Stomach (tissue), 9 donors: ENCODE data around the gene CLCN2. TPM values are rescaled to one million over a fixed set of nuclear protein-coding genes. Genes with fewer than 3 reads are reported as not detected.

ENCODE experiments used
- DNase-seq, 2 donors: peaks; one replicate each; pipeline versions ENCODE4 v3.0.0 to v3.0.0-alpha.2; 2013 to 2019
- H3K27ac ChIP-seq, 5 donors: fragments of 200-600 bp in 4 of 5; sonication (generic) in 4 of 5; one replicate each; pipeline ENCODE4 v1.5.1; 2013 to 2019; ENCODE audit warnings: mild to moderate bottlenecking in 1 of 5, moderate library complexity in 1 of 5
- H3K27me3 ChIP-seq, 3 donors: fragments of 200-600 bp; sonication (generic); one replicate each; pipeline ENCODE4 v1.5.1; 2017 to 2019; ENCODE audit warnings: mixed run types in 1 of 3
- H3K36me3 ChIP-seq, 4 donors: fragments of 200-600 bp; sonication (generic); 1 replicate in 3 of 4; 2 replicates in 1 of 4; pipeline ENCODE4 v1.5.1; 2016 to 2019
- H3K4me1 ChIP-seq, 4 donors: fragments of 200-600 bp; sonication (generic); one replicate each; pipeline ENCODE4 v1.5.1; 2016 to 2019
- H3K4me3 ChIP-seq, 4 donors: fragments of 200-600 bp; sonication (generic) in 3 of 4; one replicate each; pipeline ENCODE4 v1.5.1; 2016 to 2019; ENCODE audit warnings: mild to moderate bottlenecking in 1 of 4
- H3K9me3 ChIP-seq, 4 donors: fragments of 200-600 bp; sonication (generic); one replicate each; pipeline ENCODE4 v1.5.1; 2016 to 2019
- EP300 ChIP-seq: sonication (generic); formaldehyde crosslinking; IDR thresholded peaks from one replicate; pipeline ENCODE4 v1.6.1; 2017; ENCODE audit warnings: antibody characterized with exemption
- POLR2A ChIP-seq, 4 donors: fragments of 450-650 bp; IDR thresholded peaks; one replicate each; pipeline ENCODE4 v1.6.1; 2016; ENCODE audit warnings: antibody characterized with exemption in 4 of 4, control low read depth in 2 of 4, mild to moderate bottlenecking in 1 of 4, moderate library complexity in 1 of 4
- POLR2AphosphoS5 ChIP-seq, 3 donors: sonication (generic); formaldehyde crosslinking; IDR thresholded peaks; one replicate each; pipeline ENCODE4 v1.6.1; 2016; ENCODE audit warnings: antibody characterized with exemption in 3 of 3
- WGBS, 5 donors: extraction: QIAGEN DNeasy Blood & Tissue Kit in 3 of 5; methylation state at CpG; one replicate each; pipeline versions ENCODE4 v1.1.5 to v1.1.7; 2013 to 2018; 5-methylcytosine and 5-hydroxymethylcytosine counted together
- intact Hi-C: fragments of 100-400 bp; cut with DNase I; formaldehyde crosslinking; loops from one replicate; pipeline ENCODE4 v1.15.1; 2023; ENCODE audit warnings: low total_unique reads
- polyA plus RNA-seq, 3 donors: library from polyadenylated mRNA; stranded (reverse); fragments of 200-250 nt; gene quantifications; one replicate each; pipeline ENCODE4 v1.2.3, GENCODE V29; 2013
- total RNA-seq, 5 donors: library from RNA; depleted of rRNA; stranded (reverse); fragments of >200 nt; gene quantifications; one replicate each; pipeline versions ENCODE4 v1.1.0 to v1.2.3, GENCODE V29; 2014 to 2016
- TF ChIP-seq, protein P1 (sequence below), 7 experiments: fragments of 450-650 bp in 4 of 7; fragments of 200-600 bp in 3 of 7; sonication (generic) in 3 of 7; IDR thresholded peaks; one replicate each; pipeline ENCODE4 v1.5.1; 2016 to 2019; ENCODE audit warnings: antibody characterized with exemption in 7 of 7, control low read depth in 2 of 7, mild to moderate bottlenecking in 1 of 7
- donor health status: healthy with polysubstance abuse.
- donor health status: Bipolar disorder and iron deficiency.
- donor health status: healthy.

The CLCN2 gene
- total and polyA plus RNA-seq, 8 donors: 2.1 to 34.5 (median 5.1) TPM

DNA sequence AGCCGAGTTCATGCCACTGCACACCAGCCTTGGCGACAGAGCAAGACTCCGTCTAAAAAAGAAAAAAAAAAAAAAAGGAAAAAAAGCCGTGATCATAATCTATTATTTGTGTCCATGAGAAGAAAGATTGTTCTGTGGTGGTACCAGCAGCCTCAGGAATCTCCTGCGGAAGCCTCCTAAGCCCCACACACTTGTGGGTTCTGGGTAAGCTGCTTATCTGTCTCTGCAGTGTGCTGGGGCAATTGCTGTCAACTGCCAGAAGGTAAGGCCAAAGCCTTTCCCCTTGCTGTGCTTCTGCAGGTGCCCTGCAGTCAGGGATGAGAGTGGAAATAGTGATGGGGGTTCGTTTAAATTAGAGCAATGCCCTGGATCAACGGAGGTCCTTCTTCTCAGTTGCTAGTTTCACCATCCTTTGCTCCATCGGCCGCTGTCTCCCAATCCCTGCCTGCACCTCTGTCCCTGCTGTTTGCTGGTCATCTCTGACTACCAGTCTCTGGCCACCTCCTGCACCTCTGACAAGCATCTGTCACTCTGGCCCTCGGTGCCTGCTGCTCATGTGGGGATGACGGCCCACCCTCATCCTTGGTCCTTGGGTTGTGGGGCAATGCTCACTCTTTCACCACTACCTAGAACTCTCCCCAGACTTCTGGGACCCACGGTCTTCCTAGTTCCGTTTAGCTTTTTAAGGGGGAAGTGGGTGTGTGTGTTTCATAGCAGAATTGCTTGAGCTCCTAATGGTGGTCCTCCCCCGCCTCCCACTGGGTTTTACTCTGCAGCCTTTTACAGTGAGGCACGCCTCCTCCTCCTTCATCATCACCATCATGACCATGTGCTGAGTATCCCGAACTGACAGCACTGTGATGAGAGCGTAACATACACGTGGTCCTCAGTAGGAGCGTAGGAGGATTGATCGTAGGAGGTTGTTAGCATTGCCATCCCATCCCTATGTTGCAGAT is 43.9 kb upstream of the CLCN2 start:
- Histone ChIP-seq H3K4me3 (no peak overlapping the region), H3K36me3 (no peaks in the 10 kb centered on the region), H3K9me3 (no peaks in the 10 kb centered on the region), H3K27me3 (peaks cover 0 to 11% (median 0%) of the 10 kb centered on the region in 3 donors), H3K4me1 (no peaks in the 10 kb centered on the region), H3K27ac (no peak overlapping the region)
- intact Hi-C loops: no loop called here
- WGBS, 5 donors: 75 to 83% (median 80%) methylated on average over 20 of the region's 20 CpGs
- DNase-seq: no peak
- TF ChIP-seq POLR2AphosphoS5 (IDR thresholded peaks at IDR 0.05): no peak
- TF ChIP-seq, protein P1, sequence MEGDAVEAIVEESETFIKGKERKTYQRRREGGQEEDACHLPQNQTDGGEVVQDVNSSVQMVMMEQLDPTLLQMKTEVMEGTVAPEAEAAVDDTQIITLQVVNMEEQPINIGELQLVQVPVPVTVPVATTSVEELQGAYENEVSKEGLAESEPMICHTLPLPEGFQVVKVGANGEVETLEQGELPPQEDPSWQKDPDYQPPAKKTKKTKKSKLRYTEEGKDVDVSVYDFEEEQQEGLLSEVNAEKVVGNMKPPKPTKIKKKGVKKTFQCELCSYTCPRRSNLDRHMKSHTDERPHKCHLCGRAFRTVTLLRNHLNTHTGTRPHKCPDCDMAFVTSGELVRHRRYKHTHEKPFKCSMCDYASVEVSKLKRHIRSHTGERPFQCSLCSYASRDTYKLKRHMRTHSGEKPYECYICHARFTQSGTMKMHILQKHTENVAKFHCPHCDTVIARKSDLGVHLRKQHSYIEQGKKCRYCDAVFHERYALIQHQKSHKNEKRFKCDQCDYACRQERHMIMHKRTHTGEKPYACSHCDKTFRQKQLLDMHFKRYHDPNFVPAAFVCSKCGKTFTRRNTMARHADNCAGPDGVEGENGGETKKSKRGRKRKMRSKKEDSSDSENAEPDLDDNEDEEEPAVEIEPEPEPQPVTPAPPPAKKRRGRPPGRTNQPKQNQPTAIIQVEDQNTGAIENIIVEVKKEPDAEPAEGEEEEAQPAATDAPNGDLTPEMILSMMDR (IDR thresholded peaks at IDR 0.05): no peak
- TF ChIP-seq EP300: no peak
- TF ChIP-seq POLR2A (IDR thresholded peaks at IDR 0.05): no peak

DNA sequence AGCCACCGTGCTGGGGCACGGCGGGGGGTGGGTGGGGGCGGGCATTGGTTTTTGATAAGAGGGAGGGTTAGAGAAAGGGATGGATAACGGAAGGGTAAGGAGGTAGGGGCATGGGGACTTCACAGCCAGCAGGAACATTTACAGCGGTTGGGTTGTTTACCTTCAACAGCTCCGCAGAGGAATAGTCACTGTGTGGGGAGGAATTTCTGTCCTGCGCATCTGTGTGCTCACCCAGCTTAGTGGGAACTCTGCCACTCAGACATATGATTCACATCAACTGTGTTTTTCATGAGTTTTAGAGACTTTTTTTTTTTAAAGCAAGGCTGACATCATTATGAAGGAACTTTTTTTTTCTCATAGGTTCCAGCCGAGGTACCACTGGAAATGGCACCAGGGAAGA is 38.0 kb upstream of the CLCN2 start:
- H3K36me3 ChIP-seq: no peaks in the 10 kb centered on the region
- intact Hi-C loops: no loop called here
- no peak overlapping the region for H3K4me3 ChIP-seq
- TF ChIP-seq POLR2A (IDR thresholded peaks at IDR 0.05) (no peak), EP300 (no peak), POLR2AphosphoS5 (IDR thresholded peaks at IDR 0.05) (no peak)
- TF ChIP-seq, protein P1 (IDR thresholded peaks at IDR 0.05): no peak
- no peaks in the 10 kb centered on the region for H3K9me3 ChIP-seq
- 16 to 32% (median 19%) methylated on average over 9 of the region's 9 CpGs for WGBS, 5 donors
- H3K4me1 ChIP-seq: no peaks in the 10 kb centered on the region
- DNase-seq: peak in 1 of 2 donors; percentile 77
- H3K27ac ChIP-seq: no peak overlapping the region
- peaks cover 0 to 11% (median 0%) of the 10 kb centered on the region in 3 donors for H3K27me3 ChIP-seq

DNA sequence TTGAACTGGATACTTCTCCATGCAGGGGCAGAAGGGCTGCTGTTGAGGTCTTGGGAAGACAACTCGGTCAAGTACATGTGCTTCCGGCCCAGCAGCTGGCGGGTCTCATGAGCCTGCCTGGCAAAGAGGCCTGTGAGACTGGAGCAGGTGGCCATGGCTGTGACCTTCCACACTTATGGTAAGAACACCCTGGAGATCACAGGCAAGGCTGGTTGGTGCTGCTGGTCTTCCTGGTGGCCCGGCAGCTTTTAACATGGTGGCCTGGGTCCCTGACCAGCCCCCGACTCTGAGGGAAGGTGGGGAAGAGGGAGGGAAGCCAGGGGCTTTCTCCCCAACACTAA is 33.9 kb upstream of the CLCN2 start:
- Histone ChIP-seq H3K4me3 (no peak overlapping the region), H3K4me1 (no peaks in the 10 kb centered on the region), H3K36me3 (no peaks in the 10 kb centered on the region), H3K27ac (no peak overlapping the region), H3K27me3 (no peaks in the 10 kb centered on the region), H3K9me3 (no peaks in the 10 kb centered on the region)
- TF ChIP-seq POLR2A (IDR thresholded peaks at IDR 0.05) (no peak), POLR2AphosphoS5 (IDR thresholded peaks at IDR 0.05) (no peak), EP300 (no peak)
- TF ChIP-seq, protein P1 (IDR thresholded peaks at IDR 0.05): no peak
- DNase-seq: no peak
- 76 to 89% (median 81%) methylated on average over 5 of the region's 5 CpGs for WGBS, 5 donors
- intact Hi-C loops: no loop called here

DNA sequence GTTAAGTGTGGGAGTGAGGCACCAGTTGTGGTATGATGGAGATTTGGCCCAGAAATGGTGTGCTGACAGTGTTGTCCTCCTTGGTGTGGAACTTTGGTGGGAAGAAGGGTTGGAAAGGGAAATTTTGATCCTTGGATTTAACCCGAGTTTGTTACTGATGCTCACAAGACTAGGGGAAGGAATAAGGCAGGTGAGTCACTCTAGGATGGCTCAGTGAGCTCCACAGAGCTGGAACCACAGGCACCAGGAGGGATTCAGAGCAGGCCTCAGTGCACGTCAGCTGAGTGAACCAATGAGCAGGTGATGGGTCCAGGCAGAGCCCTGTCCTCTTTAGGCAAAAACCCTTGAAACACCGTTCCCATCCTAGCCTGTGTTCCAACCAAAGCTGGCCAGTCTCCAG is 29.9 kb upstream of the CLCN2 start:
- Histone ChIP-seq H3K27me3 (peaks cover 0 to 4% (median 0%) of the 10 kb centered on the region in 3 donors), H3K9me3 (no peaks in the 10 kb centered on the region), H3K4me3 (no peak overlapping the region), H3K36me3 (peaks cover 0 to 29% (median 14%) of the 10 kb centered on the region in 4 donors), H3K27ac (no peak overlapping the region), H3K4me1 (no peaks in the 10 kb centered on the region)
- WGBS, 5 donors: 75 to 89% (median 87%) methylated on average over 3 of the region's 3 CpGs
- intact Hi-C loops: no loop called here
- no peak for DNase-seq
- TF ChIP-seq, protein P1 (IDR thresholded peaks at IDR 0.05): no peak
- TF ChIP-seq POLR2AphosphoS5 (IDR thresholded peaks at IDR 0.05) (no peak), POLR2A (IDR thresholded peaks at IDR 0.05) (no peak), EP300 (no peak)
